GM19395 (cell line): ENCODE data around the gene SORCS2.
"Not testable (repeated sequence)": the region's sequence is repeated elsewhere in the genome, so short reads cannot be mapped to it uniquely, and the experiment has no call there.

Experiments
- ATAC-seq: cut with Tn5 transposase; IDR thresholded peaks from one replicate; pipeline ENCODE4 v1.9.1; 2021; ENCODE audit warnings: mild to moderate bottlenecking, moderate library complexity; ENCODE audit not compliant: unreplicated experiment

Gene SORCS2

GRCh38 chr4:7561557-7561956 is 369.2 kb downstream of the SORCS2 start:
- no peak for ATAC-seq

GRCh38 chr4:7564242-7564641 is 371.9 kb downstream of the SORCS2 start:
- ATAC-seq, result no peak

- ATAC-seq, result no peak
Observed at GRCh38 chr4:7565483-7565882, 373.1 kb downstream of the SORCS2 start.

- ATAC-seq, result no peak
Observed at GRCh38 chr4:7569810-7570783, 377.8 kb downstream of the SORCS2 start.

- no peak for ATAC-seq
Observed at GRCh38 chr4:7571001-7571400, 378.7 kb downstream of the SORCS2 start.

GRCh38 chr4:7571701-7572100 is 379.4 kb downstream of the SORCS2 start:
- no peak for ATAC-seq

- no peak for ATAC-seq
Observed at GRCh38 chr4:7572894-7573293, 380.6 kb downstream of the SORCS2 start.

- no peak for ATAC-seq
Observed at GRCh38 chr4:7573576-7574091, 381.3 kb downstream of the SORCS2 start.

- ATAC-seq, result no peak
Observed at GRCh38 chr4:7574287-7575014, 382.1 kb downstream of the SORCS2 start.

- ATAC-seq, result no peak
Observed at GRCh38 chr4:7575426-7575825, 383.1 kb downstream of the SORCS2 start.

GRCh38 chr4:7577361-7578039 is 385.2 kb downstream of the SORCS2 start:
- not testable (repeated sequence) for ATAC-seq

- ATAC-seq, result no peak
Observed at GRCh38 chr4:7581477-7581876, 389.1 kb downstream of the SORCS2 start.

GRCh38 chr4:7582313-7583097 is 390.2 kb downstream of the SORCS2 start:
- no peak for ATAC-seq

- ATAC-seq, result no peak
Observed at GRCh38 chr4:7584098-7584497, 391.8 kb downstream of the SORCS2 start.

- ATAC-seq, result no peak
Observed at GRCh38 chr4:7584606-7585159, 392.3 kb downstream of the SORCS2 start.

- no peak for ATAC-seq
Observed at GRCh38 chr4:7585768-7586167, 393.4 kb downstream of the SORCS2 start.

GRCh38 chr4:7587433-7588405 is 395.4 kb downstream of the SORCS2 start:
- no peak for ATAC-seq

GRCh38 chr4:7590189-7590588 is 397.9 kb downstream of the SORCS2 start:
- no peak for ATAC-seq

GRCh38 chr4:7590899-7591298 is 398.6 kb downstream of the SORCS2 start:
- ATAC-seq, result no peak
